HCT116 (cell line): ENCODE measurements around the gene TPI1.

Experiments used
- EGR1 ChIP-seq: IDR thresholded peaks from 2 replicates; pipeline ENCODE4 v1.6.1; 2012; ENCODE audit warnings: low read depth
- POLR2A ChIP-seq: IDR thresholded peaks from 2 replicates; pipeline ENCODE4 v1.7.0; 2011; ENCODE audit warnings: borderline replicate concordance; ENCODE audit not compliant: insufficient read depth, insufficient read length; ENCODE audit errors: extremely low read depth
- YY1 ChIP-seq: IDR thresholded peaks from 2 replicates; pipeline ENCODE4 v1.6.1; 2011; ENCODE audit warnings: low read length, low read depth, moderate library complexity, mild to moderate bottlenecking; ENCODE audit not compliant: insufficient replicate concordance; ENCODE audit errors: extremely low read depth
- ZBTB33 ChIP-seq: IDR thresholded peaks from 2 replicates; pipeline ENCODE4 v1.6.1; 2011; ENCODE audit warnings: mild to moderate bottlenecking, low read length, moderate library complexity; ENCODE audit not compliant: insufficient replicate concordance; ENCODE audit errors: extremely low read depth

- TF ChIP-seq YY1 = no peak
- no peak for TF ChIP-seq POLR2A
- no peak for TF ChIP-seq ZBTB33
- TF ChIP-seq EGR1 = no peak
Observed at GRCh38 chr12:6840330-6840729, 27.0 kb upstream of the TPI1 start.
